Tibial nerve (tissue), 4 donors: ENCODE measurements around the gene SERPINC1. TPM values are rescaled to one million over a fixed set of nuclear protein-coding genes. Genes with fewer than 3 reads are reported as not detected.
"Not testable (repeated sequence)": the region's sequence is repeated elsewhere in the genome, so short reads cannot be mapped to it uniquely, and the experiment has no call there.

Experiments
- DNase-seq, 2 donors: peaks; one replicate each; pipeline ENCODE4 v3.0.0-alpha.2; 2019; ENCODE audit warnings: low spot score in 2 of 2
- H3K27ac ChIP-seq, 4 donors: fragments of 200-600 bp; sonication (generic) in 3 of 4; one replicate each; pipeline ENCODE4 v1.5.1; 2017 to 2019; ENCODE audit warnings: mild to moderate bottlenecking in 1 of 4
- H3K27me3 ChIP-seq, 2 donors: fragments of 200-600 bp; sonication (generic) in 1 of 2; one replicate each; pipeline versions ENCODE4 v1.5.1 to v1.6.0; 2017 to 2019
- H3K36me3 ChIP-seq, 3 donors: fragments of 200-600 bp; sonication (generic); one replicate each; pipeline ENCODE4 v1.5.1; 2018 to 2019
- H3K4me1 ChIP-seq, 4 donors: fragments of 200-600 bp; sonication (generic) in 3 of 4; one replicate each; pipeline ENCODE4 v1.5.1; 2017 to 2019
- H3K4me3 ChIP-seq, 4 donors: fragments of 200-600 bp; sonication (generic) in 3 of 4; one replicate each; pipeline ENCODE4 v1.5.1; 2017 to 2019; ENCODE audit warnings: mild to moderate bottlenecking in 1 of 4, moderate library complexity in 1 of 4
- H3K9me3 ChIP-seq, 4 donors: fragments of 200-600 bp; sonication (generic) in 3 of 4; one replicate each; pipeline ENCODE4 v1.5.1; 2017 to 2019
- EP300 ChIP-seq, 2 donors: sonication (generic); formaldehyde crosslinking; IDR thresholded peaks; one replicate each; pipeline ENCODE4 v1.6.1; 2017; ENCODE audit warnings: antibody characterized with exemption in 2 of 2, mild to moderate bottlenecking in 1 of 2
- POLR2A ChIP-seq, 2 donors: fragments of 450-650 bp; IDR thresholded peaks; one replicate each; pipeline ENCODE4 v1.6.1; 2017; ENCODE audit warnings: antibody characterized with exemption in 2 of 2, mild to moderate bottlenecking in 2 of 2, moderate library complexity in 2 of 2
- WGBS, 2 donors: methylation state at CpG; one replicate each; pipeline ENCODE4 v1.1.5; 2018; 5-methylcytosine and 5-hydroxymethylcytosine counted together
- total RNA-seq, 4 donors: library from RNA; depleted of rRNA; stranded (reverse); fragments of >200 nt; gene quantifications; one replicate each; pipeline ENCODE4 v1.1.0, GENCODE V29; 2016
- TF ChIP-seq, protein P1 (sequence below), 5 experiments: fragments of 200-600 bp in 3 of 5; fragments of 450-650 bp in 2 of 5; sonication (generic) in 3 of 5; IDR thresholded peaks; one replicate each; pipeline ENCODE4 v1.5.1; 2016 to 2019; ENCODE audit warnings: antibody characterized with exemption in 5 of 5, mild to moderate bottlenecking in 3 of 5, moderate library complexity in 2 of 5

Gene SERPINC1
- total RNA-seq, 4 donors from 2014 or later: not detected

DNA sequence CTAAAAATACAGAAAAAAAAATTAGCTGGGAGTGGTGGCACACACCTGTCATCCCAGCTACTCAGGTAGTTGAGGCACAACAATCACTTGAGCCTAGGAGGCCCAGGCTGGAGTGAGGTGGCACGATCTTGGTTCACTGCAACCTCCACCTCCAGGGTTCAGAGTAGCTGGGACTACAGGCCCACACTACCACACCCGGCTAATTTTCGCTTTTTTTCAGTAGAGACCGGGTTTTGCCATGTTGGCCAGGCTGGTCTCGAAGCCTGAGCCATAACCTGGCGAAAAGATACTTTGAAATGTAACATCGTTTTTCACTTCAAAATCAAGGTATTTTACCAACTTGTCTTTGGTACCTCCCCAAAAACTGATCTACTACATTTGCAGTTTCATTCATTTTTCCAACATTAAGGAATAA, 55.4 kb downstream of the SERPINC1 start:
- DNase-seq: no peak
- TF ChIP-seq EP300 (IDR thresholded peaks at IDR 0.05): no peak
- TF ChIP-seq, protein P1, sequence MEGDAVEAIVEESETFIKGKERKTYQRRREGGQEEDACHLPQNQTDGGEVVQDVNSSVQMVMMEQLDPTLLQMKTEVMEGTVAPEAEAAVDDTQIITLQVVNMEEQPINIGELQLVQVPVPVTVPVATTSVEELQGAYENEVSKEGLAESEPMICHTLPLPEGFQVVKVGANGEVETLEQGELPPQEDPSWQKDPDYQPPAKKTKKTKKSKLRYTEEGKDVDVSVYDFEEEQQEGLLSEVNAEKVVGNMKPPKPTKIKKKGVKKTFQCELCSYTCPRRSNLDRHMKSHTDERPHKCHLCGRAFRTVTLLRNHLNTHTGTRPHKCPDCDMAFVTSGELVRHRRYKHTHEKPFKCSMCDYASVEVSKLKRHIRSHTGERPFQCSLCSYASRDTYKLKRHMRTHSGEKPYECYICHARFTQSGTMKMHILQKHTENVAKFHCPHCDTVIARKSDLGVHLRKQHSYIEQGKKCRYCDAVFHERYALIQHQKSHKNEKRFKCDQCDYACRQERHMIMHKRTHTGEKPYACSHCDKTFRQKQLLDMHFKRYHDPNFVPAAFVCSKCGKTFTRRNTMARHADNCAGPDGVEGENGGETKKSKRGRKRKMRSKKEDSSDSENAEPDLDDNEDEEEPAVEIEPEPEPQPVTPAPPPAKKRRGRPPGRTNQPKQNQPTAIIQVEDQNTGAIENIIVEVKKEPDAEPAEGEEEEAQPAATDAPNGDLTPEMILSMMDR (IDR thresholded peaks at IDR 0.05): no peak
- no peak for TF ChIP-seq POLR2A (IDR thresholded peaks at IDR 0.05)
- WGBS, 2 donors: 94% methylated on average over 7 of the region's 7 CpGs
- no peaks in the 10 kb centered on the region for H3K27me3 ChIP-seq
- no peak overlapping the region for H3K27ac ChIP-seq
- H3K4me3 ChIP-seq: no peak overlapping the region
- H3K4me1 ChIP-seq: peaks cover 0 to 25% (median 15%) of the 10 kb centered on the region in 4 donors
- no peaks in the 10 kb centered on the region for H3K9me3 ChIP-seq
- peaks cover 0 to 93% (median 25%) of the 10 kb centered on the region in 3 donors for H3K36me3 ChIP-seq

DNA sequence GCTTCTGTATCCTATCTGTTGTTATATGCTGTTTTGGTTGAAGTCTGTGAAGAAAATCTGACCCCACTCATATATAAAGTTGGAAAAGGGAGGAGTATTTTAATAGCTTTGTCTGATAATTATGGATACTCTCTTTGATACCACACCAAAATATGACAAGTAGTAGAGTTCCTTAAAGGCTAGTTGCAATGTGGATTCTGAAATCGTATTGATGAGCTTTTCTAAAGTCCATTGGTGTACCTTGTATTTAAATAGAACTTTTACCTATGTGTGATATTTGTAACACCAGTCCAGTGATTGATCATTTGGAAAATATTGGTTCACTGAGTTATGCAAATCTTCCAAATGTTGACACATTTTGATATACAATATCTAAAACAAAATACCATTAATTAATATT, 57.1 kb downstream of the SERPINC1 start:
- Histone ChIP-seq H3K27me3 (no peaks in the 10 kb centered on the region), H3K4me3 (no peak overlapping the region), H3K4me1 (peaks cover 0 to 9% (median 3%) of the 10 kb centered on the region in 4 donors), H3K36me3 (peaks cover 0 to 93% (median 20%) of the 10 kb centered on the region in 3 donors), H3K9me3 (no peaks in the 10 kb centered on the region), H3K27ac (no peak overlapping the region)
- WGBS, 2 donors: 91 to 92% methylated on average over 1 of the region's 1 CpG
- TF ChIP-seq POLR2A (IDR thresholded peaks at IDR 0.05) (no peak), EP300 (IDR thresholded peaks at IDR 0.05) (no peak)
- TF ChIP-seq, protein P1 (IDR thresholded peaks at IDR 0.05): no peak
- DNase-seq: no peak

GRCh38 chr1:173859547-173859946, 57.6 kb downstream of the SERPINC1 start:
- not testable (repeated sequence) for DNase-seq

GRCh38 chr1:173857363-173857917, 59.7 kb downstream of the SERPINC1 start:
- H3K36me3 ChIP-seq: peaks cover 0 to 86% (median 8%) of the 10 kb centered on the region in 3 donors
- WGBS, 2 donors: 61 to 64% methylated on average over 4 of the region's 4 CpGs
- TF ChIP-seq EP300 (IDR thresholded peaks at IDR 0.05) (no peak), POLR2A (IDR thresholded peaks at IDR 0.05) (no peak)
- TF ChIP-seq, protein P1 (IDR thresholded peaks at IDR 0.05): no peak
- H3K4me3 ChIP-seq: no peak overlapping the region
- no peaks in the 10 kb centered on the region for H3K9me3 ChIP-seq
- no peak overlapping the region for H3K27ac ChIP-seq
- H3K27me3 ChIP-seq: no peaks in the 10 kb centered on the region
- DNase-seq: no peak
- peaks cover 0 to 6% (median 0%) of the 10 kb centered on the region in 4 donors for H3K4me1 ChIP-seq

More at GRCh38 chr1:173859547-173859946, 57.6 kb downstream of the SERPINC1 start:
- peaks cover 0 to 92% (median 15%) of the 10 kb centered on the region in 3 donors for H3K36me3 ChIP-seq
- H3K27me3 ChIP-seq, H3K27ac ChIP-seq, H3K4me3 ChIP-seq, H3K4me1 ChIP-seq, H3K9me3 ChIP-seq: not testable (repeated sequence)
- WGBS, 2 donors: 94 to 99% methylated on average over 5 of the region's 5 CpGs

DNA sequence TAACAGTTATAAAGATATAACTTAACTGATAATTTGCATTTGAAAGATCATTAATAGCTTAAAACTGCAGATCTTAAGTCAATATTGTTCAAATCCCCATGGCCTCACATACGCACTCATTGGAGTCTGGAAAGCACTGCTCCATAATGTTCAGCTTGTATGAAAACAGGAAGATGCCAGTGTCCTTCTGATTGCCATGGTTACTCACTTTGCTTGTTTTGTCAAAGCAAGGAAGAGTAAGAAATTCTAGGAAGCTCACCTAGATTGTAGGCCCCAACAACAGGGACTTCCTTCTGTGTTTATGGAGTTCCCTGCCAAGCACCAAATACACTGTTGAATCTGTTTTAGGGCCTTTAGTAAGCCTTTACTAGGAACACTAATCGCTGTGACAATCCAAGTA, 60.2 kb downstream of the SERPINC1 start:
- 83% methylated on average over 2 of the region's 2 CpGs for WGBS, 2 donors
- no peak for TF ChIP-seq EP300 (IDR thresholded peaks at IDR 0.05)
- no peak for TF ChIP-seq POLR2A (IDR thresholded peaks at IDR 0.05)
- TF ChIP-seq, protein P1 (IDR thresholded peaks at IDR 0.05): no peak
- H3K4me1 ChIP-seq: peaks cover 0 to 6% (median 0%) of the 10 kb centered on the region in 4 donors
- no peaks in the 10 kb centered on the region for H3K9me3 ChIP-seq
- no peak for DNase-seq
- H3K36me3 ChIP-seq: peaks cover 0 to 82% (median 8%) of the 10 kb centered on the region in 3 donors
- no peak overlapping the region for H3K27ac ChIP-seq
- no peaks in the 10 kb centered on the region for H3K27me3 ChIP-seq
- H3K4me3 ChIP-seq: no peak overlapping the region
